HG02642 (cell line): Measurements from ENCODE around the gene PIWIL4.

Experiments
- ATAC-seq: cut with Tn5 transposase; IDR thresholded peaks from one replicate; pipeline ENCODE4 v1.9.1; 2021; ENCODE audit warnings: mild to moderate bottlenecking; ENCODE audit not compliant: unreplicated experiment, poor library complexity

Gene PIWIL4

GRCh38 chr11:94657629-94658028 lies 90.5 kb downstream of the PIWIL4 start:
- no peak for ATAC-seq

DNA sequence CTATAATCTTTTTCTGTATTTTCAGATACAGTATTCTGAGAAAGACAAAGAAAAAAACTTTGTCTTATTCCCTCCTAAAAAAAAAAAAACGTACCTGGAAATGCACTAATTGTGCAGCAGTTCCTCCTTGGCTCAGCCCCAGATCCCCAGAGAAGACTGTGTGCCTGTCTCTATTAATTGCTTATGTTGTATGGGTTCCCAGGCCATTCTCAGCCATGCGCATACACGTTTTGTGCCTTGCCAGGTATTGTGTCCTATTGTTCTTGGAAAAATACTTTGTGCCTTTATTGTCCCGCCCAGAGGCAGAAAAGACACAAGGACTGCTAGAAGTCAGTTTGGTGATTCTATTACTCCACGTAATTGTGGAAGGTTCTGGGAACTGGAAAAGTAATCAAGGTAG lies 91.2 kb downstream of the PIWIL4 start:
- ATAC-seq, result no peak

- no peak for ATAC-seq
Observed at GRCh38 chr11:94658888-94659287, 91.7 kb downstream of the PIWIL4 start.

- no peak for ATAC-seq
Observed at GRCh38 chr11:94661444-94661843, 94.3 kb downstream of the PIWIL4 start.

GRCh38 chr11:94662065-94662779 lies 95.1 kb downstream of the PIWIL4 start:
- ATAC-seq, result no peak

- ATAC-seq, result no peak
Observed at GRCh38 chr11:94662846-94663390, 95.8 kb downstream of the PIWIL4 start.

- ATAC-seq, result no peak
Observed at GRCh38 chr11:94664346-94664745, 97.2 kb downstream of the PIWIL4 start.

GRCh38 chr11:94665116-94665659 lies 98.0 kb downstream of the PIWIL4 start:
- ATAC-seq, result no peak

DNA sequence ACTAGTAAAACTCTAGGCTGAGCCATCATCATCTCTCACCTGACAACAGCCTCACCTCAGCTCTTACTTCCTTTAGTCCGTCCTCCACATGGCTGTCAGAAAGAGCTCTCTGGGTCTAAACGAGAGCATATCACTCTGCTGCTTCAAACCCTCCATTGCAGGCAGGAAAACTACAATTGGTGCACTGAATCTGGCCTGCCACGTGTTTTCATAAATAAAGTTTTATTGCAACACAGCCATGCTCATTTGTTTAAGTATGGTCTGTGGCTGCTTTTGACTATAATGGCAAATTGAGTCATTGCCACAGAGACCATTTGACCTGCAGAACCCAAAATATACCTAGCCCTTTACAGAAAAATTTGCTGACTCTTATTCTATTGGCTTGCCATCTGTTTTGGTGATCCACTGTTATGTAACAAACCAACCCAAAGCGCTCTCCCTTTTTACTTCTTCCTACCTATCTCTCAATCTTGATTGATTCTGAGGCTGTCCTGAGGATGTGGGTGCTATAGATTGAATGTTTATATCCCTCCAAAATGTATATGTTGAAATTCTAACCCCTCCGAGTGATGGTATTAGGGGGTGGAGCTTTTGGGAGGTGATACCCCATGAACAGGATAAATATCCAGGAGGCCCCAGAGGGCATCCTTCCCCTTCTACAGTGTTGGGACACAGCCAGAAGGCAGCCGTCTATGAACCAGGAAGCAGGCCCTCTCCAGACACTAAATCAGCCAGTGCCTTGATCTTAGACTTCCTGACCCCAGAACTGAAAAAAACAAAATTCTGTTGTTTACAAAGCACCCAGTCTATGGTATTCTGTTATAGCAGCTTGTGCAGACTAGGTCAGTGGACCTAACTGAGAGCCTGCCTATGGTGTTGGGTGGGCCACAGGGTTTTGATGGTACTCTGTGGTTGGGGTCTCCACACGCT lies 99.9 kb downstream of the PIWIL4 start:
- ATAC-seq, result no peak

DNA sequence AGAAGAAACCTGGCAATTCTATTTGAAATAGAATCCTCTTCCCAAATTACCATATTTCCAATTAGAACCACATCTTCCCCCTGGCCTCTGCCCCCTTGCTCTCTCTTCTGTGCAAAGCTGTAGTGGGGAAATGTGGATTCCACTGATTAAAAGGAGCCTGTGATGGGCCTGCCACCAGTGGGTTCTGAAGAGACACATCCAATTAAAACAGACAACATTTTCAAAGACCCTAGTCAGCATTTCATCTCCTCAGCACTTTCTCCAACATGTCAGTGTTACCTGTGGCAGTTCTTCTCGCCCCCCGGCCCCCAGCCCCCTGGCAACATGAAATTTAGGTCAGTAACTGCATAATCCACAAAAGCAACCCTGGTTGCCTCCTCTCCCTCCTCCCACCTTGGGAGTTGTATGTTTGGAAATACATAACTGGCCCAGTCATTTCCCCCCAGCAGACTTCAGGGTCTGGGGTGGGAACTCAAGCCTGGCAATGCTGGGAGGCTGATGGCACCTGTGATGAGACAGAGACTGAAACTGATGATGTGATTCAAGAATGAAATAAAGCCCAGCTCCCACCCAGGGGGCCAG lies 101.1 kb downstream of the PIWIL4 start:
- ATAC-seq, result no peak

GRCh38 chr11:94669023-94669422 lies 101.9 kb downstream of the PIWIL4 start:
- no peak for ATAC-seq
